Measurements from ENCODE around the gene SGCG.
"Not testable (repeated sequence)": the region's sequence is repeated elsewhere in the genome, so short reads cannot be mapped to it uniquely, and the experiment has no call there.

Gene SGCG

GRCh38 chr13:23175920-23176319 lies 4.9 kb upstream of the SGCG start:
- Mint-ChIP-seq H3K27me3 (peaks cover 2% of the 10 kb centered on the region), H3K4me3 (no peak overlapping the region), H3K9me3 (ENCODE audit: low read depth) (peaks cover 9% of the 10 kb centered on the region), H3K36me3 (no peaks in the 10 kb centered on the region), H3K4me1 (ENCODE audit: low read depth) (no peaks in the 10 kb centered on the region), H3K27ac (no peak overlapping the region)

- Mint-ChIP-seq H3K4me1 (ENCODE audit: low read depth) (no peaks in the 10 kb centered on the region), H3K4me3 (no peak overlapping the region), H3K36me3 (no peaks in the 10 kb centered on the region), H3K9me3 (ENCODE audit: low read depth) (peaks cover under 1% of the 10 kb centered on the region), H3K27me3 (peaks cover 2% of the 10 kb centered on the region), H3K27ac (no peak overlapping the region)
These were observed 1.4 kb downstream of the SGCG start for GRCh38 chr13:23182142-23182541.

- no peak overlapping the region for H3K4me3 Mint-ChIP-seq
- H3K9me3 Mint-ChIP-seq (ENCODE audit: low read depth), result no peaks in the 10 kb centered on the region
- no peaks in the 10 kb centered on the region for H3K27me3 Mint-ChIP-seq
- H3K4me1 Mint-ChIP-seq (ENCODE audit: low read depth), result no peaks in the 10 kb centered on the region
- no peaks in the 10 kb centered on the region for H3K36me3 Mint-ChIP-seq
- H3K27ac Mint-ChIP-seq, result no peak overlapping the region
These were observed 2.5 kb downstream of the SGCG start for GRCh38 chr13:23183292-23183691.

- Mint-ChIP-seq H3K9me3 (ENCODE audit: low read depth) (no peaks in the 10 kb centered on the region), H3K4me1 (ENCODE audit: low read depth) (no peaks in the 10 kb centered on the region), H3K27me3 (no peaks in the 10 kb centered on the region), H3K4me3 (no peak overlapping the region), H3K27ac (no peak overlapping the region), H3K36me3 (no peaks in the 10 kb centered on the region)
These were observed 4.8 kb downstream of the SGCG start for GRCh38 chr13:23185542-23185941.

GRCh38 chr13:23201870-23202269 lies 21.1 kb downstream of the SGCG start:
- H3K9me3 Mint-ChIP-seq (ENCODE audit: low read depth), result no peaks in the 10 kb centered on the region
- H3K27me3 Mint-ChIP-seq, result peaks cover 19% of the 10 kb centered on the region
- H3K4me3 Mint-ChIP-seq, result no peak overlapping the region
- no peaks in the 10 kb centered on the region for H3K36me3 Mint-ChIP-seq
- H3K27ac Mint-ChIP-seq, result no peak overlapping the region
- H3K4me1 Mint-ChIP-seq (ENCODE audit: low read depth), result no peaks in the 10 kb centered on the region

GRCh38 chr13:23202383-23202782 lies 21.6 kb downstream of the SGCG start:
- no peaks in the 10 kb centered on the region for H3K36me3 Mint-ChIP-seq
- H3K9me3 Mint-ChIP-seq (ENCODE audit: low read depth), result no peaks in the 10 kb centered on the region
- peaks cover 18% of the 10 kb centered on the region for H3K27me3 Mint-ChIP-seq
- H3K4me3 Mint-ChIP-seq, result no peak overlapping the region
- H3K27ac Mint-ChIP-seq, result no peak overlapping the region
- no peaks in the 10 kb centered on the region for H3K4me1 Mint-ChIP-seq (ENCODE audit: low read depth)

- peaks cover 17% of the 10 kb centered on the region for H3K27me3 Mint-ChIP-seq
- no peaks in the 10 kb centered on the region for H3K4me1 Mint-ChIP-seq (ENCODE audit: low read depth)
- H3K36me3 Mint-ChIP-seq, result no peaks in the 10 kb centered on the region
- H3K9me3 Mint-ChIP-seq (ENCODE audit: low read depth), result no peaks in the 10 kb centered on the region
- H3K27ac Mint-ChIP-seq, result no peak overlapping the region
- H3K4me3 Mint-ChIP-seq, result no peak overlapping the region
These were observed 22.7 kb downstream of the SGCG start for GRCh38 chr13:23203516-23203915.

- H3K27ac Mint-ChIP-seq, result no peak overlapping the region
- H3K9me3 Mint-ChIP-seq (ENCODE audit: low read depth), result no peaks in the 10 kb centered on the region
- H3K4me3 Mint-ChIP-seq, result no peak overlapping the region
- H3K36me3 Mint-ChIP-seq, result no peaks in the 10 kb centered on the region
- H3K4me1 Mint-ChIP-seq (ENCODE audit: low read depth), result no peaks in the 10 kb centered on the region
- peaks cover 13% of the 10 kb centered on the region for H3K27me3 Mint-ChIP-seq
These were observed 25.0 kb downstream of the SGCG start for GRCh38 chr13:23205807-23206206.

- no peaks in the 10 kb centered on the region for H3K36me3 Mint-ChIP-seq
- no peak overlapping the region for H3K27ac Mint-ChIP-seq
- no peaks in the 10 kb centered on the region for H3K4me1 Mint-ChIP-seq (ENCODE audit: low read depth)
- no peak overlapping the region for H3K4me3 Mint-ChIP-seq
- peaks cover 2% of the 10 kb centered on the region for H3K27me3 Mint-ChIP-seq
- peaks cover 11% of the 10 kb centered on the region for H3K9me3 Mint-ChIP-seq (ENCODE audit: low read depth)
These were observed 31.9 kb downstream of the SGCG start for GRCh38 chr13:23212671-23213070.

- no peaks in the 10 kb centered on the region for H3K9me3 Mint-ChIP-seq (ENCODE audit: low read depth)
- peaks cover 8% of the 10 kb centered on the region for H3K27me3 Mint-ChIP-seq
- no peaks in the 10 kb centered on the region for H3K4me1 Mint-ChIP-seq (ENCODE audit: low read depth)
- no peak overlapping the region for H3K4me3 Mint-ChIP-seq
- no peaks in the 10 kb centered on the region for H3K36me3 Mint-ChIP-seq
- no peak overlapping the region for H3K27ac Mint-ChIP-seq
These were observed 50.5 kb downstream of the SGCG start for GRCh38 chr13:23231241-23231640.

- H3K27me3 Mint-ChIP-seq, result peaks cover 6% of the 10 kb centered on the region
- H3K4me1 Mint-ChIP-seq (ENCODE audit: low read depth), result no peaks in the 10 kb centered on the region
- no peak overlapping the region for H3K27ac Mint-ChIP-seq
- no peaks in the 10 kb centered on the region for H3K36me3 Mint-ChIP-seq
- H3K4me3 Mint-ChIP-seq, result no peak overlapping the region
- H3K9me3 Mint-ChIP-seq (ENCODE audit: low read depth), result no peaks in the 10 kb centered on the region
These were observed 55.2 kb downstream of the SGCG start for GRCh38 chr13:23235994-23236393.

- no peaks in the 10 kb centered on the region for H3K36me3 Mint-ChIP-seq
- no peaks in the 10 kb centered on the region for H3K27me3 Mint-ChIP-seq
- H3K27ac Mint-ChIP-seq, result no peak overlapping the region
- no peaks in the 10 kb centered on the region for H3K4me1 Mint-ChIP-seq (ENCODE audit: low read depth)
- H3K4me3 Mint-ChIP-seq, result no peak overlapping the region
- no peaks in the 10 kb centered on the region for H3K9me3 Mint-ChIP-seq (ENCODE audit: low read depth)
These were observed 62.3 kb downstream of the SGCG start for GRCh38 chr13:23243066-23243465.

GRCh38 chr13:23248410-23248809 lies 67.6 kb downstream of the SGCG start:
- H3K36me3 Mint-ChIP-seq; H3K4me1 Mint-ChIP-seq (ENCODE audit: low read depth): not testable (repeated sequence)

GRCh38 chr13:23254506-23254905 lies 73.7 kb downstream of the SGCG start:
- Mint-ChIP-seq H3K4me1 (ENCODE audit: low read depth) (no peaks in the 10 kb centered on the region), H3K27ac (no peak overlapping the region), H3K27me3 (peaks cover 6% of the 10 kb centered on the region), H3K9me3 (ENCODE audit: low read depth) (peaks cover 6% of the 10 kb centered on the region), H3K4me3 (no peak overlapping the region), H3K36me3 (no peaks in the 10 kb centered on the region)

More at GRCh38 chr13:23248410-23248809, 67.6 kb downstream of the SGCG start:
- H3K4me3 Mint-ChIP-seq; H3K27me3 Mint-ChIP-seq; H3K9me3 Mint-ChIP-seq (ENCODE audit: low read depth); H3K27ac Mint-ChIP-seq: not testable (repeated sequence)

- H3K4me3 Mint-ChIP-seq, result no peak overlapping the region
- H3K27ac Mint-ChIP-seq, result no peak overlapping the region
- H3K27me3 Mint-ChIP-seq, result peaks cover 7% of the 10 kb centered on the region
- H3K36me3 Mint-ChIP-seq, result no peaks in the 10 kb centered on the region
- peaks cover 6% of the 10 kb centered on the region for H3K4me1 Mint-ChIP-seq (ENCODE audit: low read depth)
- no peaks in the 10 kb centered on the region for H3K9me3 Mint-ChIP-seq (ENCODE audit: low read depth)
These were observed 86.8 kb downstream of the SGCG start for GRCh38 chr13:23267571-23267970.

GRCh38 chr13:23268441-23268840 lies 87.7 kb downstream of the SGCG start:
- peaks cover 7% of the 10 kb centered on the region for H3K27me3 Mint-ChIP-seq
- no peaks in the 10 kb centered on the region for H3K36me3 Mint-ChIP-seq
- no peaks in the 10 kb centered on the region for H3K9me3 Mint-ChIP-seq (ENCODE audit: low read depth)
- H3K4me1 Mint-ChIP-seq (ENCODE audit: low read depth), result peaks cover 6% of the 10 kb centered on the region
- H3K4me3 Mint-ChIP-seq, result no peak overlapping the region
- H3K27ac Mint-ChIP-seq, result no peak overlapping the region

GRCh38 chr13:23271331-23271730 lies 90.6 kb downstream of the SGCG start:
- peaks cover 3% of the 10 kb centered on the region for H3K27me3 Mint-ChIP-seq
- H3K36me3 Mint-ChIP-seq, result no peaks in the 10 kb centered on the region
- H3K4me1 Mint-ChIP-seq (ENCODE audit: low read depth), result peaks cover 6% of the 10 kb centered on the region
- no peak overlapping the region for H3K27ac Mint-ChIP-seq
- H3K9me3 Mint-ChIP-seq (ENCODE audit: low read depth), result no peaks in the 10 kb centered on the region
- H3K4me3 Mint-ChIP-seq, result no peak overlapping the region

Data from activated naive CD8-positive, alpha-beta T cell (primary cell).